Measurements from ENCODE around the gene TMEM120B. TPM values are rescaled to one million over a fixed set of nuclear protein-coding genes. Genes with fewer than 3 reads are reported as not detected.
A peak's percentile ranks its signal among the peaks of the same experiment; 100 is the strongest.

Gene TMEM120B
- total RNA-seq, 1 experiment from 2014 or later = 18.5 TPM

DNA sequence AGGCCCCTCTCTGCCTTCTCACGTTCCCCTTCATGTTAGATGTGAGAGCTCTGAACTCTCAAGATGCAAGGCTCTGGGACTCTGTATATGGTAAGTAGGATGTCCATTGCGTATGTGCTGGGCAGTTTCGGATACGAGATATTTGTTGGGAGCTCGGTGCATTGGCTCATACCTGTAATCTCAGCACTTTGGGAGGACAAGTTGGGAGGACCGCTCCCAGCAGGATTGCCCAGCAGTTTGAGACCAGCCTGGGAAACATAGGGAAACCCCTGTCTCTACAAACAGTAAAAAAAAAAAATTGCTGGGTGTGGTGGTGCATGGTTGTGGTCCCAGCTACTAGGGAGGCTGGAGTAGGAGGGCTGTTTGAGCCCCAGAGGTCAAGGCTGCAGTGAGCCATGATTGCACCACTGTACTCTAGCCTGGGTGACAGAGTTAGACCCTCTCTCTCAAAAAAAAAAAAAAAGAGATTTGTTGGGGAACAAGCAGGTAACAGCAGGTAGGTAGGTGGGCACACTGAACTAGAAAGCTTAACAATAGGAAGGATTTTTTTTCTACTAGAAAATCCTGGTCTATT, 3.4 kb downstream of the TMEM120B start:
- TF ChIP-seq EZH2 (IDR thresholded peaks at IDR 0.05; ENCODE audit: low read length, unreplicated experiment) (no peak), EZH2phosphoT487 (IDR thresholded peaks at IDR 0.05; ENCODE audit: borderline replicate concordance, low read length) (no peak)
- TF ChIP-seq, protein P1, sequence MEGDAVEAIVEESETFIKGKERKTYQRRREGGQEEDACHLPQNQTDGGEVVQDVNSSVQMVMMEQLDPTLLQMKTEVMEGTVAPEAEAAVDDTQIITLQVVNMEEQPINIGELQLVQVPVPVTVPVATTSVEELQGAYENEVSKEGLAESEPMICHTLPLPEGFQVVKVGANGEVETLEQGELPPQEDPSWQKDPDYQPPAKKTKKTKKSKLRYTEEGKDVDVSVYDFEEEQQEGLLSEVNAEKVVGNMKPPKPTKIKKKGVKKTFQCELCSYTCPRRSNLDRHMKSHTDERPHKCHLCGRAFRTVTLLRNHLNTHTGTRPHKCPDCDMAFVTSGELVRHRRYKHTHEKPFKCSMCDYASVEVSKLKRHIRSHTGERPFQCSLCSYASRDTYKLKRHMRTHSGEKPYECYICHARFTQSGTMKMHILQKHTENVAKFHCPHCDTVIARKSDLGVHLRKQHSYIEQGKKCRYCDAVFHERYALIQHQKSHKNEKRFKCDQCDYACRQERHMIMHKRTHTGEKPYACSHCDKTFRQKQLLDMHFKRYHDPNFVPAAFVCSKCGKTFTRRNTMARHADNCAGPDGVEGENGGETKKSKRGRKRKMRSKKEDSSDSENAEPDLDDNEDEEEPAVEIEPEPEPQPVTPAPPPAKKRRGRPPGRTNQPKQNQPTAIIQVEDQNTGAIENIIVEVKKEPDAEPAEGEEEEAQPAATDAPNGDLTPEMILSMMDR (conservative IDR thresholded peaks at IDR 0.05; ENCODE audit: low read depth, low read length) = no peak
- no peak overlapping the region for H3K4me2 ChIP-seq (ENCODE audit: low read length)
- no peaks in the 10 kb centered on the region for H3K9me2 ChIP-seq (replicated peaks; ENCODE audit: low read length)
- no peaks in the 10 kb centered on the region for H4K20me1 ChIP-seq (ENCODE audit: low read length)
- peaks cover 63% of the 10 kb centered on the region for H3K79me2 ChIP-seq (ENCODE audit: low read length)
- no TSS peak for BruUV-seq (replicated peaks)
- ChIA-PET CTCF (no interaction called here), POLR2A (ENCODE audit: unreplicated experiment) (no interaction called here)
- intact Hi-C loops (cut with micrococcal nuclease) = no loop called here
- H3K27me3 ChIP-seq (ENCODE audit: low read length) = no peaks in the 10 kb centered on the region
- DNase-seq (no peak), ATAC-seq (no peak)
- H2AFZ ChIP-seq (ENCODE audit: low read length) = no peak overlapping the region
- H3K36me3 ChIP-seq (ENCODE audit: low read depth, low read length) = no peaks in the 10 kb centered on the region
- H3K27ac ChIP-seq (ENCODE audit: low read length) = no peak overlapping the region
- no peak overlapping the region for H3K9ac ChIP-seq (ENCODE audit: low read length)
- H3K9me3 ChIP-seq (ENCODE audit: low read length) = no peaks in the 10 kb centered on the region
- H3K4me3 ChIP-seq (ENCODE audit: low read length) = no peak overlapping the region
- peaks cover 20% of the 10 kb centered on the region; the same call in 1 of the 2 replicates for H3K4me1 ChIP-seq (ENCODE audit: insufficient read depth, low read length)
- H3F3A ChIP-seq (ENCODE audit: low read length, unreplicated experiment) = no peaks in the 10 kb centered on the region

DNA sequence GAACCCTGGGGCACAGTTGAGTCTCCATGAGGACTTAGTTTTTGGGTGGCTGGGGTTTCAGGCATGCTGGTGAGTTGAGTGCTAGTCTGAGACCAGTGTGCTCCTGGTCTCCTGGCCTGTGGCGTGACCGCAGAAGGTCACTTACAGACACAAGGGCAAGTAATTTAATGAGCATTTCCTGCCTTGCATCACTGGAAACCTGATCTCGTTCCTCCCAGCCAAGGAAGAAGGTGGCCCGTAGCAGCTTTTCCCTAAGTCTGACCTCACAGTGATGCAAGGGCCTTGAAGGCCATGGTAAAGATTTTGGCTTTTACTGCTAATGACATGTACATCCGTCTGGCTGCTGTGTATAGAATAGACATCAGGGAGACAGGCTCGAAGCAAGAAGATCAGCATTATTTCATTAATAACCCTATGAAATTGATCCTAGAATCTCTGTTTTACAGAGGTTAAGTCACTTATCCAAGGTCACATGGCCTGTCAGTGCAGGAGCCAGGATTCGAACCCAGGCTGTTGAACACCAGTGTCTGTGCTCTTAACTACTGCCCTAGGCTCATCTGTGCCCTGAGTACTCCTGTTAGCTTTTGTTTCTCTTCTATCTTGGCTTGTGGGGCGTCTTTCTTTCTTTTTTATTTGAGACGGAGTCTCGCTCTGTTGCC, 4.6 kb downstream of the TMEM120B start:
- no peaks in the 10 kb centered on the region for H3K9me2 ChIP-seq (replicated peaks; ENCODE audit: low read length)
- TF ChIP-seq EZH2 (IDR thresholded peaks at IDR 0.05; ENCODE audit: low read length, unreplicated experiment) (no peak), EZH2phosphoT487 (IDR thresholded peaks at IDR 0.05; ENCODE audit: borderline replicate concordance, low read length) (no peak)
- TF ChIP-seq, protein P1 (conservative IDR thresholded peaks at IDR 0.05; ENCODE audit: low read depth, low read length) = no peak
- H3F3A ChIP-seq (ENCODE audit: low read length, unreplicated experiment) = no peaks in the 10 kb centered on the region
- H3K79me2 ChIP-seq (ENCODE audit: low read length) = peaks cover 67% of the 10 kb centered on the region
- H3K4me2 ChIP-seq (ENCODE audit: low read length) = no peak overlapping the region
- peaks cover 12% of the 10 kb centered on the region; the same call in 1 of the 2 replicates for H3K4me1 ChIP-seq (ENCODE audit: insufficient read depth, low read length)
- H3K36me3 ChIP-seq (ENCODE audit: low read depth, low read length) = no peaks in the 10 kb centered on the region
- H2AFZ ChIP-seq (ENCODE audit: low read length) = no peak overlapping the region
- H4K20me1 ChIP-seq (ENCODE audit: low read length) = no peaks in the 10 kb centered on the region
- ChIA-PET POLR2A (ENCODE audit: unreplicated experiment) (no interaction called here), CTCF (no interaction called here)
- no peaks in the 10 kb centered on the region for H3K9me3 ChIP-seq (ENCODE audit: low read length)
- H3K9ac ChIP-seq (ENCODE audit: low read length) = no peak overlapping the region
- ATAC-seq (no peak), DNase-seq (peak; percentile 46)
- no peak overlapping the region for H3K4me3 ChIP-seq (ENCODE audit: low read length)
- no peaks in the 10 kb centered on the region for H3K27me3 ChIP-seq (ENCODE audit: low read length)
- H3K27ac ChIP-seq (ENCODE audit: low read length) = no peak overlapping the region
- no TSS peak for BruUV-seq (replicated peaks)
- intact Hi-C loops (cut with micrococcal nuclease) = no loop called here

DNA sequence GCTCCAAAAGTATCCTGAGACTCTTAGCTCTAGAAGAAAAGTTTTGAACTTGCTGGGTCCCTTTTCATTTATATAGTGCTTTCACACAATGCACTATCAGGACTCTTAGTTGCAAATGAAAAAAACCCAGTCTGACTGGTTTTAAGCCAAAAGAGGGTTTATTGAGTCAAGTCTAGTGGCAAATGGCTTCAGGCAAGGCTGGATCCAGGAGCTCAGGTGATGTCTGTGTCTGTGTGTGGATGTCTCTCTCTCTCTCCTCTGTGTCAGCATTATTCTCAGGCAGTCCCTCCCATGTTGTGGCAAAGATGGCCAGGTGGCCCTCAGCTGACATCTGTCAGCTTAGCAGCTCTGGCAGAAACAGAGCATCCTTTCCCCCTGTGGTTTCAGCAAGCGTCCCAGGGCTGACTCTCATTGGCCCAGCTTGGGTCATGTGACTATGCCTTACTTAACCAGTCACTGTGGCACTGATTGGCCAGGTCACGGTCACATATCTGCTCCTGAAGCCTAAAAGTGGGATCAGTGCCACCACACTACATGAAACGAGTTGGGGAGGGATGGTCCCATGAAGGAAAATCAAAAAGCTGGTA, 6.2 kb downstream of the TMEM120B start:
- H3K9me2 ChIP-seq (replicated peaks; ENCODE audit: low read length) = no peaks in the 10 kb centered on the region
- H4K20me1 ChIP-seq (ENCODE audit: low read length) = no peaks in the 10 kb centered on the region
- H3K27me3 ChIP-seq (ENCODE audit: low read length) = no peaks in the 10 kb centered on the region
- H2AFZ ChIP-seq (ENCODE audit: low read length) = no peak overlapping the region
- 0 out of 2 replicates have a peak, but pooled peaks cover 5% of the 10 kb centered on the region for H3K36me3 ChIP-seq (ENCODE audit: low read depth, low read length)
- H3K9me3 ChIP-seq (ENCODE audit: low read length) = no peaks in the 10 kb centered on the region
- no peak overlapping the region for H3K4me2 ChIP-seq (ENCODE audit: low read length)
- H3F3A ChIP-seq (ENCODE audit: low read length, unreplicated experiment) = no peaks in the 10 kb centered on the region
- BruUV-seq (replicated peaks) = no TSS peak
- H3K4me3 ChIP-seq (ENCODE audit: low read length) = no peak overlapping the region
- no peak for ATAC-seq
- POLR2A ChIA-PET (ENCODE audit: unreplicated experiment) = no interaction called here
- H3K4me1 ChIP-seq (ENCODE audit: insufficient read depth, low read length) = peaks cover 8% of the 10 kb centered on the region; the same call in 1 of the 2 replicates
- H3K79me2 ChIP-seq (ENCODE audit: low read length) = peaks cover 68% of the 10 kb centered on the region
- CTCF ChIA-PET = interaction anchor here (0.6 kb wide), 2 partner anchors 22 to 744 kb away, joined by 5 to 7 read pairs; no protein-coding TSS in a partner anchor
- TF ChIP-seq EZH2 (IDR thresholded peaks at IDR 0.05; ENCODE audit: low read length, unreplicated experiment) (no peak), EZH2phosphoT487 (IDR thresholded peaks at IDR 0.05; ENCODE audit: borderline replicate concordance, low read length) (no peak)
- TF ChIP-seq, protein P1 (conservative IDR thresholded peaks at IDR 0.05; ENCODE audit: low read depth, low read length) = no peak
- no peak overlapping the region for H3K9ac ChIP-seq (ENCODE audit: low read length)
- intact Hi-C loops (cut with micrococcal nuclease) = no loop called here
- no peak overlapping the region for H3K27ac ChIP-seq (ENCODE audit: low read length)
- DNase-seq = no peak
